K562 (cell line): Measurements from ENCODE around the gene FSTL4. TPM values are rescaled to one million over a fixed set of nuclear protein-coding genes. Genes with fewer than 3 reads are reported as not detected.

Source experiments
- CTCFL ChIP-seq: IDR thresholded peaks from 2 replicates; pipeline ENCODE4 v1.6.1; 2011; ENCODE audit warnings: borderline replicate concordance, low read depth, mild to moderate bottlenecking, moderate library complexity, low read length; ENCODE audit not compliant: insufficient read depth, poor library complexity, severe bottlenecking
- ELF4 ChIP-seq: fragments of 450-650 bp; formaldehyde crosslinking; IDR thresholded peaks from 2 replicates; pipeline ENCODE4 v1.4.0; 2022; ENCODE audit warnings: missing genetic modification characterization
- RAD21 ChIP-seq, 2 experiments: fragments of 250-450 bp in 1 of 2; fragments of 450-650 bp in 1 of 2; sonication (Bioruptor Pico) in 1 of 2; formaldehyde crosslinking in 1 of 2; IDR thresholded peaks in 1 of 2; conservative IDR thresholded peaks in 1 of 2; 2 replicates each; pipeline versions ENCODE4 v1.4.0 to v1.8.0; 2020 to 2022; ENCODE audit warnings: mild to moderate bottlenecking in 2 of 2, moderate library complexity in 1 of 2
- RBM14 ChIP-seq: fragments of 200-400 bp; formaldehyde crosslinking; IDR thresholded peaks from 2 replicates; pipeline ENCODE4 v1.6.1; 2018; ENCODE audit warnings: low read depth, mild to moderate bottlenecking, low read length, moderate library complexity, borderline replicate concordance; ENCODE audit not compliant: insufficient read depth
- REST ChIP-seq, 2 experiments: fragments of 450-650 bp; formaldehyde crosslinking in 1 of 2; IDR thresholded peaks; 2 replicates each; pipeline versions ENCODE4 v1.4.0 to v1.6.1; 2014 to 2020; ENCODE audit warnings: mild to moderate bottlenecking in 2 of 2, borderline replicate concordance in 1 of 2, low read depth in 1 of 2
- ZBTB11 ChIP-seq, 3 experiments: fragments of 200-800 bp in 1 of 3; fragments of 250-450 bp in 1 of 3; fragments of 450-650 bp in 1 of 3; sonication (Bioruptor Pico) in 1 of 3; sonication (Bioruptor generic) in 1 of 3; formaldehyde crosslinking in 1 of 3; IDR thresholded peaks; 2 replicates each; pipeline versions ENCODE4 v1.6.1 to v1.8.0; 2016 to 2022; ENCODE audit warnings: mild to moderate bottlenecking in 2 of 3, missing genetic modification characterization in 2 of 3, missing compliant biosample characterization in 1 of 3, moderate library complexity in 1 of 3
- ZNF121 ChIP-seq: sonication (generic); formaldehyde crosslinking; conservative IDR thresholded peaks from 2 replicates; pipeline ENCODE4 v1.8.0; 2022; ENCODE audit warnings: missing genetic modification reagents
- ZNF174 ChIP-seq: fragments of 250-450 bp; sonication (Bioruptor Pico); IDR thresholded peaks from 2 replicates; pipeline ENCODE4 v1.4.0; 2020; ENCODE audit warnings: mild to moderate bottlenecking
- ZNF77 ChIP-seq: fragments of 250-450 bp; sonication (Bioruptor Pico); IDR thresholded peaks from 2 replicates; pipeline ENCODE4 v1.5.0; 2020
- polyA plus RNA-seq, 8 experiments: library from polyadenylated mRNA; depleted of rRNA in 4 of 8; stranded (reverse) in 5 of 8; unstranded in 3 of 8; fragments of >200 nt; fragmentation: Nextera tagmentation in 2 of 8; fragmentation: Illumina TruSeq in 1 of 8; extraction: Ambion mirVana in 2 of 8; extraction: Trizol in 1 of 8; gene quantifications; 2 replicates each; pipeline versions ENCODE4 v1.2.1 to v1.2.3, GENCODE V29; 2011 to 2014; ENCODE audit warnings: inconsistent platforms in 1 of 8, missing spikeins in 1 of 8
- total RNA-seq, 7 experiments: library from RNA; depleted of rRNA in 6 of 7; stranded (reverse); fragments of >200 nt in 6 of 7; fragmentation: Illumina TruSeq in 2 of 7; extraction: Trizol in 2 of 7; gene quantifications; 2 replicates each; pipeline versions ENCODE4 v1.2.1 to v1.2.3, GENCODE V29; 2011 to 2021; ENCODE audit warnings: low replicate concordance in 1 of 7

The FSTL4 gene
- total and polyA plus RNA-seq, 9 of the 15 experiments (the other 6 are each of a cell fraction or from before 2014, with no cell fraction given), result 0.08 to 0.18 (median 0.10) TPM; not detected in 5

- peak; percentile 51; the same call in 1 of the 2 replicates for TF ChIP-seq REST (IDR thresholded peaks at IDR 0.05; ENCODE audit: borderline replicate concordance)
- TF ChIP-seq REST (CRISPR knock-in tag; IDR thresholded peaks at IDR 0.05; ENCODE audit: low read depth), result no peak
- peak; percentile 15 for TF ChIP-seq CTCFL
- TF ChIP-seq RAD21 (CRISPR knock-in tag; conservative IDR thresholded peaks at IDR 0.05 in 1 of 2, IDR thresholded peaks at IDR 0.05 in 1 of 2), result peak; percentile 46 to 79
- no peak for TF ChIP-seq RBM14
- TF ChIP-seq ZNF121, result no peak
- no peak for TF ChIP-seq ZNF77 (CRISPR knock-in tag)
- no peak for TF ChIP-seq ZNF174 (CRISPR knock-in tag)
- TF ChIP-seq ELF4 (CRISPR knock-in tag), result no peak
- no peak for TF ChIP-seq ZBTB11 (CRISPR knock-in tag; IDR thresholded peaks at IDR 0.05)
Observed at GRCh38 chr5:133460172-133460758, 152.1 kb downstream of the FSTL4 start (continued).
